H1 (cell line): ENCODE data around the gene TMEM187. TPM values are rescaled to one million over a fixed set of nuclear protein-coding genes. Genes with fewer than 3 reads are reported as not detected.

Experiments
- BACH1 ChIP-seq: IDR thresholded peaks from 2 replicates; pipeline ENCODE4 v1.6.1; 2012; ENCODE audit warnings: low read length, improper control_type of control experiment
- CBX5 ChIP-seq: fragments of 300-800, 300-1000 bp; sonication (generic); IDR thresholded peaks from 2 replicates; pipeline ENCODE4 v1.7.1; 2016; ENCODE audit warnings: antibody characterized with exemption, low read length, low read depth
- CHD1 ChIP-seq: IDR thresholded peaks from 2 replicates; pipeline ENCODE4 v1.6.1; 2012; ENCODE audit warnings: low read depth, low read length, improper control_type of control experiment
- CTCF ChIP-seq, 3 experiments: IDR thresholded peaks; 1 replicate in 2 of 3; 2 replicates in 1 of 3; pipeline versions ENCODE4 v1.5.1 to v1.6.1; 2011; ENCODE audit warnings: low read length in 3 of 3, mild to moderate bottlenecking in 3 of 3, inconsistent platforms in 2 of 3, low read depth in 1 of 3, moderate library complexity in 1 of 3; ENCODE audit not compliant: insufficient read depth in 1 of 3; ENCODE audit errors: control extremely low read depth in 1 of 3
- E2F6 ChIP-seq: IDR thresholded peaks from 2 replicates; pipeline ENCODE4 v1.6.1; 2012; ENCODE audit warnings: inconsistent platforms
- EP300 ChIP-seq, 2 experiments: IDR thresholded peaks; 1 replicate in 1 of 2; 2 replicates in 1 of 2; pipeline ENCODE4 v1.6.1; 2011 to 2012; ENCODE audit warnings: low read depth in 2 of 2, low read length in 2 of 2, mild to moderate bottlenecking in 2 of 2, borderline replicate concordance in 1 of 2, inconsistent platforms in 1 of 2, moderate library complexity in 1 of 2
- JUND ChIP-seq: IDR thresholded peaks from 2 replicates; pipeline ENCODE4 v1.6.1; 2011; ENCODE audit warnings: mild to moderate bottlenecking, improper control_type of control experiment, low read length
- KDM4A ChIP-seq: IDR thresholded peaks from one replicate; pipeline ENCODE4 v1.7.1; 2012; ENCODE audit warnings: low read depth, mild to moderate bottlenecking, moderate library complexity, low read length, inconsistent platforms; ENCODE audit not compliant: severe bottlenecking
- POLR2A ChIP-seq, 2 experiments: IDR thresholded peaks; 1 replicate in 1 of 2; 2 replicates in 1 of 2; pipeline ENCODE4 v1.6.1; 2011; ENCODE audit warnings: low read depth in 2 of 2, low read length in 2 of 2, mild to moderate bottlenecking in 2 of 2; ENCODE audit errors: control extremely low read depth in 1 of 2
- TBP ChIP-seq: IDR thresholded peaks from 2 replicates; pipeline ENCODE4 v1.6.1; 2011; ENCODE audit warnings: low read depth, low read length, improper control_type of control experiment
- ZNF274 ChIP-seq: IDR thresholded peaks from 2 replicates; pipeline ENCODE4 v1.7.0; 2012; ENCODE audit warnings: low read length, borderline replicate concordance; ENCODE audit errors: extremely low read depth
- polyA plus RNA-seq, 7 experiments: library from polyadenylated mRNA; depleted of rRNA in 3 of 7; stranded (reverse) in 5 of 7; unstranded in 2 of 7; fragments of >200 nt in 5 of 7; fragments of 200-250 nt in 2 of 7; gene quantifications; 1 replicate in 5 of 7; 2 replicates in 1 of 7; 4 replicates in 1 of 7; pipeline versions ENCODE4 v1.2.1 to v1.2.3, GENCODE V29; 2011 to 2013; ENCODE audit warnings: missing spikeins in 2 of 7, mixed read lengths in 2 of 7
- total RNA-seq: library from RNA; stranded (reverse); fragmentation: NEBNext Ultra II Directional; extraction: Animal tissue kit (Norgen Biotek cat#: 25700); gene quantifications from 2 replicates; pipeline ENCODE4 v1.2.1, GENCODE V29; 2021
- TF ChIP-seq, protein P1 (sequence below): IDR thresholded peaks from 2 replicates; pipeline ENCODE4 v1.6.1; 2011; ENCODE audit warnings: low read depth, mild to moderate bottlenecking, low read length; ENCODE audit not compliant: insufficient read depth

TMEM187 gene
- total and polyA plus RNA-seq, 2 of the 8 experiments (the other 6 are each of a cell fraction or from before 2014, with no cell fraction given): 5.0 to 14.5 TPM

DNA sequence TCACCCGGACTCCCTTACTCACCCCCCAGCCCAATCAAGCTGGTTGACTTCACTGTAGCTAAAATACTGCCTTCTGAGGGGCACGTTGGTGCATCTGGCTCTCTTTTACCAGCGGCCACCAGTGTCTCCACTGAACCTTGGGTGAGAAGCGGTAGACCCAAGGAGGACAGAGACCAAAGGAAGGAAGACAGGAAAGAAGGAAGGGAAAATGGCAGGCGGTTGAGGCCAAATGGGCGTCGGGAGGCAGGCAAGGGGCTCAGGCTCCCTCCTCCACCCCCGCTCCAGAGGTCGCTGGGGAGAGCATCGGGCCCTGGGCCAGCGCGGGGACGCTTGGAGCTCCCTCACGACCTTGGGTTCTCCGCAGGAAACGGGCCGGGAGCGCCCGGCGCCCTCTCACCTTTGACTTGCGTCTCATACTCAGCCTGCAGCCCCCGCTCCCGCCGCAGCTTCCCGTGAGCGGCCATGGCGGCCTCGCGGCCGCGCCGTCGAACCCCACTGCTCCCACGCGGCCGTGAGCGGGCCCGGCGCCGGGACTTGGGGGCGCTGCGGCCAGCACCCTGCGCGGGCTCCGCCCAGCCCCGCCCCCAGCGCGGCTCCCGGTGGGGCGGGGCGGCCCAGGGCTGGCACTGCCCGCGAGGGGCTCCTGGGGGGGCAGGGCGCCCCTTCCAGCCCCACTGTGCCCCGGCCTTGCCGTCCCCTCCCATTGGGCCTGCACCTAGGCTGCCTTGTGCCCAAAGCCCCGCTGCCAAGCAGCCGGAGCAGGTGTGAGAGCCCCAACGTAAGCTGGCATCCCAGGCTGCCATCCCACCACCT, 46.6 kb upstream of the TMEM187 start, which contains the start of gene ARHGAP4 (continued):
- TF ChIP-seq CHD1 (no peak), KDM4A (no peak), JUND (no peak), CBX5 (no peak), BACH1 (no peak), POLR2A (IDR thresholded peaks at IDR 0.05; ENCODE audit: control extremely low read depth in 1 of 2, low read depth in 2 of 2, low read length in 2 of 2) (peak in 1 of 2 experiments; percentile 90; a peak in 2 of 3 replicates), TBP (no peak; the same call in 1 of the 2 replicates), CTCF (IDR thresholded peaks at IDR 0.05; ENCODE audit: control extremely low read depth in 1 of 3, insufficient read depth in 1 of 3, low read depth in 1 of 3, low read length in 3 of 3) (no peak), E2F6 (no peak), ZNF274 (no peak), EP300 (IDR thresholded peaks at IDR 0.05; ENCODE audit: borderline replicate concordance in 1 of 2, low read depth in 2 of 2, low read length in 2 of 2) (no peak)
- TF ChIP-seq, protein P1, sequence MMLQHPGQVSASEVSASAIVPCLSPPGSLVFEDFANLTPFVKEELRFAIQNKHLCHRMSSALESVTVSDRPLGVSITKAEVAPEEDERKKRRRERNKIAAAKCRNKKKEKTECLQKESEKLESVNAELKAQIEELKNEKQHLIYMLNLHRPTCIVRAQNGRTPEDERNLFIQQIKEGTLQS: no peak
